Esophagus (tissue), 2 donors: ENCODE measurements around the gene GLB1L. TPM values are rescaled to one million over a fixed set of nuclear protein-coding genes. Genes with fewer than 3 reads are reported as not detected.
A peak's percentile ranks its signal among the peaks of the same experiment; 100 is the strongest.

Source experiments
- H3K27ac ChIP-seq, 2 donors: one replicate each; pipeline ENCODE4 v1.5.1; 2013; ENCODE audit warnings: low read depth in 2 of 2, mild to moderate bottlenecking in 2 of 2, inconsistent platforms in 1 of 2, low read length in 1 of 2, moderate library complexity in 1 of 2
- H3K27me3 ChIP-seq, 2 donors: one replicate each; pipeline ENCODE4 v1.6.1; 2013; ENCODE audit warnings: low read length in 2 of 2, control low read depth in 1 of 2, mild to moderate bottlenecking in 1 of 2; ENCODE audit not compliant: insufficient read depth in 2 of 2, control insufficient read depth in 1 of 2
- H3K36me3 ChIP-seq, 2 donors: one replicate each; pipeline ENCODE4 v1.6.1; 2013; ENCODE audit warnings: low read length in 1 of 2; ENCODE audit not compliant: control insufficient read depth in 2 of 2, insufficient read depth in 2 of 2
- H3K4me1 ChIP-seq, 2 donors: one replicate each; pipeline ENCODE4 v1.6.1; 2013; ENCODE audit warnings: low read length in 1 of 2; ENCODE audit not compliant: control insufficient read depth in 2 of 2, insufficient read depth in 2 of 2
- H3K4me3 ChIP-seq, 2 donors: one replicate each; pipeline ENCODE4 v1.5.1; 2013; ENCODE audit warnings: low read length in 2 of 2, mild to moderate bottlenecking in 2 of 2, low read depth in 1 of 2, moderate library complexity in 1 of 2
- H3K9me3 ChIP-seq, 2 donors: one replicate each; pipeline ENCODE4 v1.6.1; 2013; ENCODE audit warnings: mild to moderate bottlenecking in 2 of 2, low read depth in 1 of 2, low read length in 1 of 2, moderate library complexity in 1 of 2; ENCODE audit not compliant: control insufficient read depth in 2 of 2, insufficient read depth in 1 of 2
- WGBS, 2 donors: extraction: QIAGEN DNeasy Blood & Tissue Kit; methylation state at CpG; one replicate each; pipeline ENCODE4 v1.1.7; 2013; 5-methylcytosine and 5-hydroxymethylcytosine counted together
- polyA plus RNA-seq, 2 donors: library from polyadenylated mRNA; stranded (reverse); fragments of 200-250 nt; gene quantifications; one replicate each; pipeline ENCODE4 v1.2.3, GENCODE V29; 2013
- donor health status: healthy with polysubstance abuse.
- donor health status: Bipolar disorder and iron deficiency.

Gene GLB1L
- polyA plus RNA-seq: 1 to 10 TPM; 1.6 to 1.9 TPM

GRCh38 chr2:219245148-219245898 is at the start of gene GLB1L, which contains the start of gene STK16:
TSS of gene GLB1L (minus strand) at chr2:219245444. CDS start at chr2:219243573, 1,871 bp downstream.
TSS of gene STK16 (plus strand) at chr2:219245479. CDS start at chr2:219246000, 521 bp downstream.
- peak within 1 kb of the TSS; percentile 81 to 93 for H3K4me3 ChIP-seq
- no peaks in the 10 kb centered on the region for H3K27me3 ChIP-seq
- peak within 1 kb of the TSS; percentile 91 to 96 for H3K27ac ChIP-seq
- WGBS, 2 donors: 0% methylated on average over 45 to 46 of the region's 46 CpGs
- peaks cover 7 to 10% of the 10 kb centered on the region in 2 donors for H3K36me3 ChIP-seq
- no peaks in the 10 kb centered on the region for H3K9me3 ChIP-seq
- peaks cover 9 to 23% of the 10 kb centered on the region in 2 donors for H3K4me1 ChIP-seq

DNA sequence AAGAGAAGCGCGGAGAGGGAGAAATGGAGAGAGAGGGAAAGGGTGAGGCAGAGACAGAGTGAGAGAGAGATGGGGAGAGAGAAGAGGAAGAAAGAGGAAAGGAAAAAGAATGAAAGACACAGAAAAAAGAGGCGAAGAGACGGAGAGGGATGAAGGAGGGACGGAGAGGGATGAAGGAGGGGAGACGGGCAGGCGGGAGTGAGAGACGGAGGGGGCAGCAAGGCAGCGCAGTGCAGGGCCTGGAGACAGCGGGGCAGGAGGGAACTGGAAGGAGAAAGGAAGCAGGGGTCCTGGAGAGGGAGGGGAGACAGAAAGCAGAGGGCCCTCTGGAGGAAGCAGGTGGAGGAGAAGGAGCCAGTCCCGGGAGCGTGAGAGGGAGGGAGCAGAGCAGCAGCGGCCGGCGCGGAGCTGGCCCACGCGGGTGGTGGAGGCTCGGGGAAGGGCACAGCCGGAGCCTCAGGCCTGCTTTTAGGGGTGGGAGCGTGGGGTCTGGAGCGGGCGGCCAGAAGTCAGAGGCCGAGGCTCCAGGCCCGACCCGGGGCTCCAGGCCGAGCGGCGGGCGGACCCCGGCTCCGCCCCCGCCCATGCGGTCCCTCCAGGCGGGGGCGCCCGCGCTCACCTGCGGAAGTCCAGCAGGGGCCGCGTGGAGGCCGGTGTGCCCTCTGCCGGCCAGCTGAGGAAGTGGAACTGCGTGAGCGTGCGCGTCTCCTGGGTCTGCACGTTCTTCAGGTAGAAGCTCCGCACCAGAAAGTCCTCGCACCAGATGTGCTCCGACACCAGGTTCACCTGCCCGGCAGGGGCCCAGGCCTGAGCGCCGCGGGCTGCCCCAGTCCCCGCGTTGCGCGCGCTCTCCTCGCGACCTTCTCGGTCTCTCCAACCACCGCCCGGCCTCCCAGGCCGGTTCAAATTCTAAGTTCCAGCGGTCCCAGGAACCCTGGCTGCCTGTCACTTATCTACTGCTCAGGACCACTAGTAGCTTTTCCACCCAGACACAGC is 49.4 kb upstream of the GLB1L start:
- Histone ChIP-seq H3K9me3 (no peaks in the 10 kb centered on the region), H3K4me1 (peaks cover 0 to 9% of the 10 kb centered on the region in 2 donors), H3K27ac (peak overlapping the region; percentile 58 to 65), H3K27me3 (no peaks in the 10 kb centered on the region), H3K4me3 (peak overlapping the region; percentile 50 to 64), H3K36me3 (no peaks in the 10 kb centered on the region)
- 8 to 9% methylated on average over 59 to 67 of the region's 67 CpGs for WGBS, 2 donors

GRCh38 chr2:219293736-219294231 is 48.5 kb upstream of the GLB1L start:
- H3K27ac ChIP-seq: no peak overlapping the region
- no peaks in the 10 kb centered on the region for H3K36me3 ChIP-seq
- no peaks in the 10 kb centered on the region for H3K9me3 ChIP-seq
- no peak overlapping the region for H3K4me3 ChIP-seq
- H3K27me3 ChIP-seq: no peaks in the 10 kb centered on the region
- WGBS, 2 donors: 86 to 94% methylated on average over 5 of the region's 5 CpGs
- peaks cover 3 to 11% of the 10 kb centered on the region in 2 donors for H3K4me1 ChIP-seq

GRCh38 chr2:219292616-219293015 is 47.4 kb upstream of the GLB1L start:
- no peaks in the 10 kb centered on the region for H3K9me3 ChIP-seq
- no peaks in the 10 kb centered on the region for H3K36me3 ChIP-seq
- WGBS, 2 donors: 88 to 90% methylated on average over 9 of the region's 9 CpGs
- no peaks in the 10 kb centered on the region for H3K27me3 ChIP-seq
- H3K4me1 ChIP-seq: peaks cover 3 to 16% of the 10 kb centered on the region in 2 donors
- H3K4me3 ChIP-seq: no peak overlapping the region
- no peak overlapping the region for H3K27ac ChIP-seq

DNA sequence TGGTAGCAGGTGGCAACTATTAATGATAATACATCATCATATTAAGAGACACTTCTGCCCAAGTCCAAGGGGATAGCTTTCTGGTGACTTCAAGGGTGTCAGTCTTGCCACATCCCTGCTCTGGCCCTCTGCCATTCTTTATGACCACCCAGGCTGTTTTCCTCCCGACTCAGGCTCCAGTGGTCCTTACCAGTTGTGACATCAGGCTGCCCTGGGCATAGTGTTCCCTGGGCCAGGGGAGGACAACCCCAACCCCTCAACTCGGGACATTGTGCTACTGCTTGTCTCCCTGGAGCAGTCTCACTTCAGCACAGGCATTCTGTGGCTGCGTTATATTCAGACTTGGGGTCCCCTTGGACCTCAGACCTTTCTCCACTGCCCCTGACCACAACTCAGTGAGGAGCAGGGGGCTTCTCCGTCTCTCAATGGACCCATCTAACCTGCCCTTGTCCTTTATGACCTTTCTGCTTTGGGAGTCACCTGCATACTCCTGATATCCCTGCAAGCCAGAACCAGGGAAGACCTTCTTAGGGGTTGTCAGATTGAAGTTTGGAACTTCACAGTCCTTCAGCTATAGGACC is 46.8 kb upstream of the GLB1L start:
- no peak overlapping the region for H3K4me3 ChIP-seq
- H3K9me3 ChIP-seq: no peaks in the 10 kb centered on the region
- peaks cover 3 to 18% of the 10 kb centered on the region in 2 donors for H3K4me1 ChIP-seq
- no peaks in the 10 kb centered on the region for H3K27me3 ChIP-seq
- 70 to 82% methylated on average over 4 of the region's 4 CpGs for WGBS, 2 donors
- H3K27ac ChIP-seq: no peak overlapping the region
- no peaks in the 10 kb centered on the region for H3K36me3 ChIP-seq

GRCh38 chr2:219291394-219291793 is 46.1 kb upstream of the GLB1L start:
- no peaks in the 10 kb centered on the region for H3K36me3 ChIP-seq
- H3K27ac ChIP-seq: no peak overlapping the region
- H3K9me3 ChIP-seq: no peaks in the 10 kb centered on the region
- peaks cover 3 to 23% of the 10 kb centered on the region in 2 donors for H3K4me1 ChIP-seq
- 82 to 90% methylated on average over 6 to 7 of the region's 7 CpGs for WGBS, 2 donors
- no peak overlapping the region for H3K4me3 ChIP-seq
- H3K27me3 ChIP-seq: no peaks in the 10 kb centered on the region

DNA sequence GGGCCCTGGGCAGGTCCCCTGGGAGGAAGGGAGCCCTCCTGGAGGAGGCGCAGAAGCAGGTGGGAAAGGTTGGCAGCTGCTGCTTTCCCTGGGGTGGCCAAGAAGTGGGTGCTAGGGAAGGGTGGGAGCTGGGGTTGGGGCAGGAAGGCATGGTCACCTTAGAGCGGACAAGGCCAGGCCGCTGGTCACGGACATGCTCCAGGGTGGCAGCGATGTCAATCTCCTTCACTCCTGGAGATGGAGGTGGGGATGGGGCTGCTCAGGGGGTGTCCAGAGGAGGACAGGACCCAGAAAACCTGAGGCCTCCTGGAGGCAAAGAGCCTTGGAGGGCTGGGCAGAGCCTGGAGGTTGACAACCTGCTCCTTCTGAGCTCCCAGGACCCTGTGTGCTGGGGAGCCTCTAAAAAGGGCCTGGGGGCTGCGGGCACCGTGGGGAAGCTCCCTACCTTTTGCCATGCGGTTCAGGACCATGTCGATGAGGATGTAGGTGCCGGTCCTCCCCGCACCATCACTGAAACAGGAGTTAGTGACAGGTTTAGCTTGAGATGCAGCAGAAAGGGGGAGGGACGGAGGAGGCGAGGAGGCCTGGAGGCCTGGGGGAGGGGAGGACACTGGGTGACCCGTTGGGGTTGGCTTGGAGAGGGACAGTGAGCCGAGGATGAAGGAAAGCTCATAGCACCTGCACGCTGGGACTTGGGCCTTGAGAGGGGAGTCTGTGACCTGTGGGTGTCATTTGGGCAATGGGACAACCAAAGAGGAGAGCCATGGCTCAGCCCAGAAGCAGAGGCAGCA is 45.3 kb upstream of the GLB1L start:
- no peak overlapping the region for H3K27ac ChIP-seq
- WGBS, 2 donors: 84 to 86% methylated on average over 16 of the region's 16 CpGs
- peaks cover 3 to 27% of the 10 kb centered on the region in 2 donors for H3K4me1 ChIP-seq

DNA sequence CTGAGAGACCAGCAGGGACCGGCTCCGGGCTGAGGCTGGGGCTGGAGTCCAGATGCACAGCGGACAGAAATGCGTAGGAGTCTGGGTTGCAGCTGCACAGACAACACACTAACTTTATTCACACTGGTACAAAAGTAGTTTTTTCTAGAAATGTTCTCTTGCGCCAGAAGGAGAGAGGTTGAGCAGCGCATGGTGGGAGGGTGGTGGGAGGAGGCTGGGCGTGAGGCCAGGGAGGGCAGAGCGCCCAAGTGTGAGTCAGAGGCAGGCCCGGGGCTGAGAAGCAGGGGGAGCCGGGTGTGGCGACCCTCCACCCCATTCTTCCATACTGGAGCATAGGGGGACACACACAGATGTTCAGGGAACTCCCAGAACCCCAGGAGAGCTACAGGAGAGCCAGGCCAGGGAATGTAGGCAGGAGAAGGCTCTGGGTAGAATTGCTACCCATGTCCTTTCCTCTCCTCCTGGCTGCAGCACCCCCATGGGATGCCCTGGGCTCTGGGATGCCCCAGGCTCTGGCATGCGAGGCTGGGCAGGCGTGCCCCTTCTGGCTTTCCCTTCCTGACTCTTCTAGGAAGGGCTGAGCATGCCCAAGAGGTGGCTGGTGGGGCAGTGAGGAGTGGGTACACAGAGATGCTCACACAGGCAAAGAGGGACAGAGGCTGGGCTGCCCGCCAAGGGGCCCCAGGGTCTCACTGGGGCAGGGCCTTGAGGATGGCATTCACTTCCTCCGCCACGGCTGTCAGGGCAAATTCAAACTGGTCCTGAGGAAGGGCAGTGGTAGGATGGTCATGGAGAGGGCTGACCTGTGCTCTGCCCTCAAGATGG is 44.5 kb upstream of the GLB1L start:
- peaks cover 0 to 6% of the 10 kb centered on the region in 2 donors for H3K36me3 ChIP-seq
- no peaks in the 10 kb centered on the region for H3K27me3 ChIP-seq
- H3K27ac ChIP-seq: peak overlapping the region; percentile 41 to 74
- H3K4me3 ChIP-seq: no peak overlapping the region
- H3K4me1 ChIP-seq: peaks cover 3 to 34% of the 10 kb centered on the region in 2 donors
- 24 to 41% methylated on average over 16 of the region's 16 CpGs for WGBS, 2 donors
- no peaks in the 10 kb centered on the region for H3K9me3 ChIP-seq

More for the DNA sequence above, 45.3 kb upstream of the GLB1L start:
- Histone ChIP-seq H3K9me3 (no peaks in the 10 kb centered on the region), H3K4me3 (no peak overlapping the region), H3K27me3 (no peaks in the 10 kb centered on the region), H3K36me3 (peaks cover 0 to 1% of the 10 kb centered on the region in 2 donors)
